GM15510 (cell line): ENCODE results near the gene TFCP2L1.

Source experiments
- POLR2A ChIP-seq: IDR thresholded peaks from 3 replicates; pipeline ENCODE4 v1.6.1; 2011; ENCODE audit warnings: borderline replicate concordance; ENCODE audit not compliant: insufficient read length; ENCODE audit errors: extremely low read depth

Gene TFCP2L1

DNA sequence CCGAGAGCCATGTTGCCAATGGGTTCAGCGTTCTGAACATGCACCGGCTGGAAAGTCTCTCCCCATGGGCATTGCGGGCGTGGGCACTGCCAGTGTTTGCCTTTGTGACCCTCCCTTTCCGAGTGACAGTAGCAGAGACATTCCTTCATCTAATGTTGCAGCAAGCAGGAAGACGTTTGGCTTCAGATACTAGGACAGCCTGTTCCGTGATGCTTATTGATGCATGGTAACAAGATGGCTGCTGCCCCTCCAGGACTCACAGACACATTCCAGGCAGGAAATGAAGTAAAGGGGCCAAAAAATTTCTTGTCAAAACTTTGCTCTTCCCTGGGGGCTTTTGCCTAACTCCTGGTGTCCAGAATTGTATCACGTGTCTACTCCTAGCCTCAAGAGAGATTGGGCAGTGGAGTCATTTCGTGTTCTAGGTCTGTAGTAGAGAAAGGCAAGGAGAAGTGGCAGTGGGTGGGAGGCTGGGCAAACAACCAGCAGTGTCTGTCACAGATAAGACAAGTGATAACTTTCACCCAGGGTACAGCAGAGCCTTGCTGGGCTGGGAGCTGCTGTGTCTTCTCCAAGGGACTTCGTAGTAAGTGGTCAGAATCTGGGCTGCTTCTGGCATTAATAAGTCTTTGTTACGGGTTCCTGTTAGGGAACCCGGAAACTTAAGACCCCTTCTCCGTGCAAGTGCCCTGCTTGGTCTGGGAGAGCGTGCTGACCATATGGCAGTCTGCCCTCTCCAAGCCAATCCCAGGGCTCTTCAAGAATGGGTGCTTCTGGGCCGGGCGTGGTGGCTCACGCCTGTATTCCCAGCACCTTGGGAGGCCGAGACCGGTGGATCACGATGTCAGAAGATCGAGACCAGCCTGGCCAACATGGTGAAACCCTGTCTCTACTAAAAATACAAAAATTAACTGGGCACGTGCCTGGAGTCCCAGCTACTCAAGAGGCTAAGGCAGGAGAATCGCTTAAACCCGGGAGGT lies 93.5 kb downstream of the TFCP2L1 start:
- no peak for TF ChIP-seq POLR2A

DNA sequence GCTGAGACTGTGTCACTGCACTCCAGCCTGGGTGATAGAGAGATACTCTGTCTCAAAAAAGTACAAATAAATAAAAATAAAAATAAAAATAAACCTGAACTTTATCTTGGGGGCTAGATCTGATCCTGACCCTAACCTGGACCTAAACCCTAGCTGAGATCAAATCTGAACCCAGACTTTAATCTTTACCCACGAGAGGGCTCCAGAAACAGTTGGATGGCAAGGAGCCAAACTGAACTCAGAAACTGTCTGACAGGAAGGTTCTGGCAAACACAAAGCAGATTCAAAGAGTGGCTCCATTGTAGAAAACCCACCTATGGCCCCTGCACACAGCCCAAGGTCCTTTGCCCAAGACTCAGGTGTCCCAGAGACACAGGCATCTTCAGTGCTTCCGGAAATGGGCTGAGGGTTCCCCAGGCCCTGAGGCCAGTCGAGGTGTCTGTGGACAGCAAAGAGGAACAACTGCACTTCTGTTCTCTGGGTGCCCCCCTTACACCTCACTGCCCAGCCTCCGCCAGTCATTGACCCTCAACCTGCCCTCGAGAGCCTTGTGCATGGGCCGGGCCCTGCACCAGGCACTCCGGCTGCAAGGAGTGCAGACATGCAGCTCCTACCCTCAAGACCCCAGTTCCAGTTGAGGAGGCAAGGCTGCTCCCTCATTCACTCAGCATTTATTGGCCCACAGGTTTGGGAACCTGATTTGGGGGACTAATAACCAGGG lies 95.2 kb downstream of the TFCP2L1 start:
- no peak for TF ChIP-seq POLR2A

DNA sequence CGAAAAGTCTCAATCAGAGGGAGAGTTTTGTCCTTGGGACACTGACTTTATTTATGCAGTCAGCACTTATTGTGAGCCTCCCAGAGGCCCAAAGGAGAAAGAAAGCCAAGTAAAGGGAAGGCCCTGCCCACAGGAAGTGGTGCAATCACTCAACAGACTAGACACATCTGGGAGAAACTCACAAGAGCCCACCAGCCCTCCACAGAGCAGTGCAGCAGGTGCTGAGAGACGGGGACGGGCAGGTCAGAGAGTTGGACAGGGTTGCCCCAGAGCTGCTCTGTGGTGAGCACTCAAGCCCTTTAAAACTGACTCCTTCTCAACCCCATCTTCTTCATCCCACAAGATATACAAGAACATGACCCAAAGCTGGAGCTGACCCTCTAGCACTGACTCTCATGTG lies 96.0 kb downstream of the TFCP2L1 start:
- no peak for TF ChIP-seq POLR2A

DNA sequence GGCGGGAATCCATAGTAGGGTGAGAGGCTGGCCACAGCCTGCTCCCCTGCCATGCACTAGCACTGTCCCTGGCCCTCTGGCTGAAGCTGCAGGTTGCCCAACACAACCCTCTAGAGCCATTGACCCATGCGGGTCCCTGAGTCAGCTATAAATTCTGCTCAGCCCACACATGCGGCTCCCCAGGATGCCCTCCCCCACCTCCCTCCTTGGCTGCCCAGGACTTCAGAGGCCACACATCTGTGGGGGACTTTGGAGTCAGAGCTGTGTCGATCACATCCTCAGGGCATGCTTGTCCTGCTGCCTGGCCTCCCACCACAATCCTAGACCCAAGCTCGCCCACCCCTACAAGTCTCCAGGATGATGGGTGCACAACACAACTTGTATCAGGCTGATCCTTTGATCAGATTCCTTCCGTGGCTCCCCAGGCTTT lies 97.0 kb downstream of the TFCP2L1 start:
- TF ChIP-seq POLR2A: no peak

DNA sequence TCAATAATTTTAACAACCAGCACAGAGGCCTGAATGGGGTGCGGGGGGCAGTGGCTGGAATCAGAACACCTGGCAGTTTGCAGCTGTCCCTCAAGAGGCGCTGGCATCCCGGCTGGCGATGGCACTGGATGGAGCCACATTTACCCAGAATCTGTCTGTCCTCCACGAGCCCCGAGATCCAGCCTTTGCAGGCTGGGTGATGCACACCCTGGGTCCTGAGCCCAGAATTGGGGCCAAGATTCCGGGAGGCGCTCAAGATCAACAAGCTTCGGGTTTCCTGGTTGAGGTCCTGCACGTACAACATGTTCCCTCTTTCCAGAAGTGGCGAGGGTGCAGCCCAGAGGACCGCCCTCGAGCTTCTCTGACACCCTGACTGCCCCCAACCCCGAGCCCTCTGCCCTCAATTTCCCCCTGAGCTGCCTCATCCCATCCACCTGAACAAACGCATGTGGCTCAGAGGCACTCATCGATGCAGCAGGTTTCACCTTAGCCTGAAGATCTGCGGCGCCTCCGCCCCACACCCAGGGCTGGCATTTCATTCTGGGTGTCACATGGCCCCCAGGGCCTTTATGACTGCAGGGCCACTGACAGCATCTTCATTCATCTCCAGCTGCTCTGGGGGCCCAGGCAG lies 97.5 kb downstream of the TFCP2L1 start:
- no peak for TF ChIP-seq POLR2A

DNA sequence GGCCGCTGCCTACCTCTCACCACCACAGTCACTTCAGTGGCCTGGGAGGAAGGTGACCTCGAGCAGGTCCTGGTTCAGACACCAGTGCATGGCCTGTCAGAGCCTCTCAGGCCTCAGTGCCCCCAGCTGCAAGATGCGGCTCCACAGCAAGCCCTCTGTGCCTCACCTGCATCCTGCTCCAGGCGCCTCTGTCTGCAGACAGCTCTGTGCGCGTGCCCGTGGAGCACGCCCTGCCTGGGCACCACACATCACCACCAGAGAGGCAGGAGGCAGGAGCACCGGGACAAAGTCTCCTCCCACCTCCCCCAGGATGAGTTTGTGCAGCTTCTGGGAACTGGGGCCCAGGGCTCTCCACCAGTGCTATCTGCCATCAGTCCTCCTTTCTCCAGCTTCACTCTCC lies 98.7 kb downstream of the TFCP2L1 start:
- TF ChIP-seq POLR2A: no peak

DNA sequence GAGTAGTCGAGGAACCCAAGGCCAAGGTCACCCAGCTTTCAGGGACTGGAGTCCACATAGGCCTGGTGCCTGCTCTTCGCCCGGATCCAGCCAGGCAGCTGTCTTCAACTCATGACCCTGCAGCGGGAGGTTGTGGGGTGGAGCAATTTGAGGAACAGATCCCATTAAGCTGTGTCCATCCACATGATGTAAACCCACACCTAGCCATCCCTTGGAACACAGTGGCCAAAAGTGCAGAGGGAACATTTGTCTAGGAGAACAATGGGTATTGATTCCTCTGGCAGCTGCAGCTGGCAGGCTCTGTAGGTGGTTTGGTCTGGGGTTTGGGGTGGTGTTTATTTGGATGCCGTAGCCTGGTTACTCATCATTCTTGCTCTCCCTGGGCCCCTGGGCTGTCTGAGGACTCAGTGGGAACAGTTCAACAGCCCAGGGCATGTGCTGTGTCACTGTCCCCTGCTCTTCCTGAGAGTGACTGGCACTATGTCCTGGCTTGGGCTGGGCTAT lies 99.4 kb downstream of the TFCP2L1 start:
- TF ChIP-seq POLR2A: no peak

DNA sequence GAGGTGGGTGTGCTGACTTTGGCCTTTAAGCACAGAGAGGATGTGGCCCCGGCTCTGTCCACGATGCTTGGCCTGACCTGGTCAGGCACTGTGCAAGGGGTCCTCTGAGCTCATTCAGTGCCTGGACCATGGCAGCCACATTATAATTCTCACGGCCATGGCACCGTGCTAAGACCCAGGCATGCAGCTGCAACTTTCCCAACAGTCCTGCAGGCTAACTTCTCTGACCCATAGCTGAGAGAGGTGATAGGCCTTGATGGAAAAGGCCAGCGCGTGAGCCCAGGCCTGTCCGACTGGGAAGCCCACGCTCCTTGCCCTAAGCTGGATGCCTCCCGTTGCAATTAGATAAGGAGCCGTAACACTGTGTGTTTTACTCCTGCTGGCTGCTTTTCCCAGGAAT lies 99.9 kb downstream of the TFCP2L1 start:
- no peak for TF ChIP-seq POLR2A

DNA sequence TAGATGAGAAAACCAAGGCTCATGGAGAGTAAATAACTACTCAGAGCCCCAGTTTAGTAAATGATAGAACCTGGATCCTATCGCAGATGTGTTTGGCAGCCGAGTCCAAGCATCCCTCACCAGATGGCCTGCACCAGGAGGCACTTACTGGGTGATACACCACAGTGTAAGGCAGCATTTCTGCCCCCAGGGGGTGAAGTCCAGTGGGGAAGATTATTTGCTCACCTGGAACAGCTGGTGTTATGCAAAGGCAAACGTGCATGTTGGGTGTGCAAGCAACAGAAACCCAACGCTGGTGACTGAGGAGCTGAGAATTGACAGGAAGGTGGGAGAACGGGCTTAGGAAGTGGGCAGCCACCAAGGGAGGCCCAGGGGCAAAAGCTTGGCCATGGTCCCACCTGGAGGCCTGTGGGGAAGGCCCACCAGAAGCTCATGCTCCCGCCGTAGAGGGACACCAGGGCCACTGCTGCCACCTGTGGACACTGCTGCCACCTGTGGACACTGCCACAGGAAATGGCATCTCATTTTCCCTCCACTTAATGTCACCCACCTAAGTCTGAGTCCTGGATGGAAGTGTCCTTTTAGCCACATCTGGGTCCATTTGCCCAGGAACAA lies 100.6 kb downstream of the TFCP2L1 start:
- TF ChIP-seq POLR2A: no peak

DNA sequence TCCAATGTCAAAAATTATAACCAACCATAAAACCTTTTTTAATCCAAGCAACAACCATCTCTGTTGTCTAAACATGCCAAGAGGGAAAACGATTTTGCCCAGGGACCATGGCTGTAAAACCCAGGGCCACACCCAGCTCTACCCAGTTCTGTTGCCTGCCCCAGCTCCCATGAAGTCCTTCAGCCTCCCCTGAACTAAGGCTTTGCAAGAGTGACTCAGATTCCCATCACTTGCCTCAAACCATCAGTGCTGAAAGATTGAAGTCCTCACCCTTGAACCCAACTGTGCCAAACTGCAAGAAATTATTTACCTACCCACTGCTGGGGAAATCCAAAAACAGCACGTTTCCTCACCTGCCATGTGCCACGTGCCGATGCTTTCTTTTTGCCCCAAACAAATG lies 102.5 kb downstream of the TFCP2L1 start:
- TF ChIP-seq POLR2A: no peak

DNA sequence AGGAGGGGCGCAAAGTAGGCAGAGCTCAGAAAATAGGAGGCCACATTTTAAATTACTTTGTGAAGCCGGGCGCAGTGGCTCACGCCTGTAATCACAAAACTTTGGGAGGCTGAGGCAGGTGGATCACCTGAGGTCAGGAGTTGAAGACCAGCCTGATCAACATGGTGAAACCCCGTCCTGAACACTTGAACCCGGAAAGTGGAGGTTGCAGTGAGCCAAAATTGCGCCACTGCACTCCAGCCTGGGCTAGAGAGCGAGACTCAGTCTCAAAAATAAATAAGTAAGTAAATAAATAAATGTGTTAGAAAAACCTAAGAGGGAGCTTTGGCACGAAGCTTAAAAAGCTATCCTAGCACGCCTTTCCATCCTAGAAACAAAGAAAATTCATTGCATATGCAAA lies 105.5 kb downstream of the TFCP2L1 start:
- TF ChIP-seq POLR2A: no peak

DNA sequence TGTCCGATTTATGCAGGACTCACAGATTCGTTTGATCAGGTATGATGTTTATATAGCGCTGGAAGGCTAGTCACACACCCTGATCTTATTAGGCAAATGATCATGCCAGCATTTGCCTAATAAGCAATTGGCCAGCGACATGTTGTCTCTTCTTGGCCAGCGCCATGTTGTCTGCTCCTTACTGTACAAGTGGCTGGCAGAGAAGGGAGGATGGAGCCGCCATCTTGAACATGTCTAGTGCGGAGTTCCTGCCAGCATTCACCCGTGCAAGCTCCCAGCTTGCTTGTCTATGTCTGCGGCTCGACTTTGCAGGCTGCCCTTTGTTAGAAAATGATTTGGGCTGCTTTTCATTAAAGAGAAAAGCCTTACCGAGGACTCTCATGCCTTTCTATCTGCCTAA lies 106.3 kb downstream of the TFCP2L1 start:
- no peak for TF ChIP-seq POLR2A

DNA sequence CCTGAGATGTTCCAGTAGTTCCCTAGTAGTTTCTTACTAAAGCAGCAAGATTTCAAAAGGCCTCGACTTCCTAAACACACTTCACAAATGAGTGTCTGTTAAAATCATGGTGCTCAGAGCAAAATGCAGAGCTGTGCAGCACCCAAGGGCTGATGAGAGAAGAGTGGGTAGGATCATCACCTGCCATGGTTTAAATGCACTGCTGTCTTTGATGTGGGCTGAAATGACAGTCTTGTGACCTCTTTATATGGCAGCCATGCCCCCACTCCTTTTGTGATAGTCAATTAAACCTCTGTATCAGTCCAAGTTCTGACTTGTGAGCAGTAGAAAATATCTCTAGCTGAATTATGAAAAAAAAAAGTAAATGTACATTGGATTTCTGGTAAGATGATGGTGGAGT lies 107.1 kb downstream of the TFCP2L1 start:
- no peak for TF ChIP-seq POLR2A

DNA sequence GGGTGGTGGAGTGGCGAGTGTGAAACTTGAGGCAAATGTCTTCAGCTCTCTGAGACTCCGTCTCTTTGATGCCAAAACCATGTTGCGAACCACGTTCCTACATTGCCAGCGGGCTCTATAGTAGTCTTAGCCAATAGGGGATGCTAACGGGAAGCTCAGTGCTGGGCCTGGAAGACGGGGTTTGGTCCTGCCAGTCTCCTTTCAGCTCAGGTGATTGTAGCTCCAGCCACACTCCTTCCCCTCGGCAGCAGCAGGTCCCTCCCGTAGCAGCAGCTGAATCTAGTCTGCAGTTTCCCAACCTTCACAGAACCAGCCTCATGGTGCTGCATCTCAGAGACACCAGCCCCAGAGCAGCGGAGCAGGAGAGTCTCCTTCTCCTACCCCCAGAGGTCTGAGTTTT lies 109.7 kb downstream of the TFCP2L1 start:
- TF ChIP-seq POLR2A: no peak

DNA sequence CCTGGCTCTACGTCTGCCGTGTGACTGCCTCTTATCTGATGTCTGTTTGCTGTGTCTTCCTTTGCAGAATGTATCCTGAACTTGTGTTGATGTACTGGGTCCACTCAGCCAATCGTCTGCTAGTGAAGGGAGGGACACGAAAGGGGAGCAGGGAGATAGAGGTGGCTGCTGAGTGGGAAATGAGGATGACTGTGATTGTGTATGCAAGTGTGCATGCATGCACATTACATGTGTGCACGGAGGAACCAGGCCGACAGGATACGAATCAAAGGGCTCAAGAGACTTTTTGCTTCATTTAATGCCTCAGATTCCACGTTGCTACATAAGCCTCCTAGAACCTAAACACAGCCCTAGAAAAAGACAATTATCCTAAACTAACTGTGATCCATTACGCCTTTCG lies 111.2 kb downstream of the TFCP2L1 start:
- TF ChIP-seq POLR2A: no peak

DNA sequence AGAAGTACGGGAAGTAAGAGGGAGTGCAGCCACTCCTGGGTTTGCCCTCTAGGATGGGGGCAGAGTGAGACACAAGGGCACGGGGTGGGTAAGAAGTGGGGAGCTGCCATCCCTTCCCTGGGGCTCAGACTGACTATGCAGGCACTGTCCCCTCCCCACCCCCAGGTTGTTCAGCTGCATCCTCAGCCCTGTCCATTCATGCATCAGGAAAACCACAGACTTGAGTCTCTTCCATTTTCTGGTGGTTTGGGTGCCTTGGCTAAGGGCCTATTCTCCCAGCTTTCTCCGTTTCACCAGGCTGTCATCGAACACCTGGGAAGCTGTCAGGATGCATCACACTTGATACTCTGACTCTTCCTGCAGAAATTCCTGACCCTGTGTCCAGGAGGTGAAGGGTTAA lies 111.9 kb downstream of the TFCP2L1 start:
- TF ChIP-seq POLR2A: no peak

DNA sequence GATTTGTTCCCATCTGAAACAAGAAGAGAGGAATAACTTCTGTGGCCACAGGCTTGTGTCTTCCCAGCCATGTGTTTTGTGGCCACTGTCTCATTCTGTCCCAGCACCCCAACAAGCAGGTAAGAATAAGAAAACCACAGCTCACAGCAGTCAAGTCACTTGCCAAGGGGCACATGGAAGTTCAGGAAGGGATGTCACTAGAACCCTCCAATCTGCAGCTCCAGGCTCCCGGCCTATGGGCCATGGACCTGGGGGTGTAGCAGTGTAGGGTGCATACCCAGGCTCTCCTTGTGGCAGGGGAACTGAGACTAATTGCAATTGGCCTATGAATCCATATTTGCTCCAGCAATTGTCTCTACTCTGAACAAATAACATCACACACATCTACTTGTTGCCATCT lies 112.5 kb downstream of the TFCP2L1 start:
- no peak for TF ChIP-seq POLR2A
